ENCODE data around the gene PDGFC. TPM values are rescaled to one million over a fixed set of nuclear protein-coding genes. Genes with fewer than 3 reads are reported as not detected.

The PDGFC gene
- total and polyA plus RNA-seq, 2 of the 13 experiments (the other 11 are each of a cell fraction or from before 2014, with no cell fraction given), result 4.6 to 9.1 TPM

DNA sequence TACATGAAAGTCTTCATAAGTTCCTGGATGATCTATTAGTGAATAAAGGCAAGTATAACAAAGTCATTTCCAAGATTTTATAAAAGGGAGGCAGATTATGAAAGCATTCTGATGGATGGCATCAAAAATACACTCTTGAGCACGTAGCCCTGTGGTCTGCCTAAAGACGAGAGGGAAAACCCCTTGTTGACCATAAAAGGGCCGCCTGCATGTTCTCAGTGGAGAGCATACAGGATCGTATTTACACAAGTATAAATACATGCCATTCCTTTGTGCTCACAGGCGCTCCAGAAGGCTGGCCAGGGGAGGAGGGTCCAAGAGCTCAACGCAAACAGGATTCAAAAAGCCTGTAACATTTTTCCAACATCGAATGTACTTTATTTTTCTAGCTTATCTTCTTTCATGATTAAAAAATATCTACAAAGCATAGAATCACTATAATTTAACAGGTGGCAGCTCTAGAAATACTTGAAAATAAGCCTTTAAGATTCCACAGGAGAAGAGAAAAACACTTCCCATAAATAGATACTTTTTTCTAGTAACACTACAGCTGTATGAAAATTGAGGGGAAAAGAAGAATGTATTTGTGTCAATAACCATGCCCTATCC lies 29.6 kb downstream of the PDGFC start (continued):
- TF ChIP-seq, protein P1, sequence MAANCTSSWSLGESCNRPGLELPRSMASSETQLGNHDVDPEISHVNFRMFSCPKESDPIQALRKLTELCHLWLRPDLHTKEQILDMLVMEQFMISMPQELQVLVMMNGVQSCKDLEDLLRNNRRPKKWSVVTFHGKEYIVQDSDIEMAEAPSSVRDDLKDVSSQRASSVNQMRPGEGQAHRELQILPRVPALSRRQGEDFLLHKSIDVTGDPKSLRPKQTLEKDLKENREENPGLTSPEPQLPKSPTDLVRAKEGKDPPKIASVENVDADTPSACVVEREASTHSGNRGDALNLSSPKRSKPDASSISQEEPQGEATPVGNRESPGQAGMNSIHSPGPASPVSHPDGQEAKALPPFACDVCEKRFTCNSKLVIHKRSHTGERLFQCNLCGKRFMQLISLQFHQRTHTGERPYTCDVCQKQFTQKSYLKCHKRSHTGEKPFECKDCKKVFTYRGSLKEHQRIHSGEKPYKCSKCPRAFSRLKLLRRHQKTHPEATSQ (CRISPR knock-in tag; IDR thresholded peaks at IDR 0.05; ENCODE audit: borderline replicate concordance), result no peak
- TF ChIP-seq, protein P2, sequence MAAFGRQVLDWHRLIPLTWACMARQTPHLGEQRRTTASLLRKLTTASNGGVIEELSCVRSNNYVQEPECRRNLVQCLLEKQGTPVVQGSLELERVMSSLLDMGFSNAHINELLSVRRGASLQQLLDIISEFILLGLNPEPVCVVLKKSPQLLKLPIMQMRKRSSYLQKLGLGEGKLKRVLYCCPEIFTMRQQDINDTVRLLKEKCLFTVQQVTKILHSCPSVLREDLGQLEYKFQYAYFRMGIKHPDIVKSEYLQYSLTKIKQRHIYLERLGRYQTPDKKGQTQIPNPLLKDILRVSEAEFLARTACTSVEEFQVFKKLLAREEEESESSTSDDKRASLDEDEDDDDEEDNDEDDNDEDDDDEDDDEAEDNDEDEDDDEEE (CRISPR knock-in tag; IDR thresholded peaks at IDR 0.05), result no peak
- TF ChIP-seq ZNF331 (CRISPR knock-in tag; IDR thresholded peaks at IDR 0.05) (0 out of 2 replicates have a peak, but pooled peaks have one; percentile 35), ZNF776 (CRISPR knock-in tag; IDR thresholded peaks at IDR 0.05) (no peak), GATAD2A (CRISPR knock-in tag; IDR thresholded peaks at IDR 0.05) (peak; percentile 78), ZBTB7A (CRISPR knock-in tag; IDR thresholded peaks at IDR 0.05) (no peak), NONO (IDR thresholded peaks at IDR 0.05) (no peak), NONO (CRISPR knock-in tag; conservative IDR thresholded peaks at IDR 0.05) (no peak), PLRG1 (conservative IDR thresholded peaks at IDR 0.05) (no peak), DPF2 (CRISPR knock-in tag; IDR thresholded peaks at IDR 0.05; ENCODE audit: borderline replicate concordance, low read depth) (peak; percentile 76), AGO1 (IDR thresholded peaks at IDR 0.05; ENCODE audit: low read depth, low read length, poor library complexity, severe bottlenecking) (no peak), RNF2 (conservative IDR thresholded peaks at IDR 0.05; ENCODE audit: low read depth) (no peak), HNF4A (CRISPR knock-in tag; IDR thresholded peaks at IDR 0.05) (peak; percentile 54), ZNF510 (CRISPR knock-in tag; IDR thresholded peaks at IDR 0.05; ENCODE audit: low read depth) (no peak)
- TF ChIP-seq, protein P3, sequence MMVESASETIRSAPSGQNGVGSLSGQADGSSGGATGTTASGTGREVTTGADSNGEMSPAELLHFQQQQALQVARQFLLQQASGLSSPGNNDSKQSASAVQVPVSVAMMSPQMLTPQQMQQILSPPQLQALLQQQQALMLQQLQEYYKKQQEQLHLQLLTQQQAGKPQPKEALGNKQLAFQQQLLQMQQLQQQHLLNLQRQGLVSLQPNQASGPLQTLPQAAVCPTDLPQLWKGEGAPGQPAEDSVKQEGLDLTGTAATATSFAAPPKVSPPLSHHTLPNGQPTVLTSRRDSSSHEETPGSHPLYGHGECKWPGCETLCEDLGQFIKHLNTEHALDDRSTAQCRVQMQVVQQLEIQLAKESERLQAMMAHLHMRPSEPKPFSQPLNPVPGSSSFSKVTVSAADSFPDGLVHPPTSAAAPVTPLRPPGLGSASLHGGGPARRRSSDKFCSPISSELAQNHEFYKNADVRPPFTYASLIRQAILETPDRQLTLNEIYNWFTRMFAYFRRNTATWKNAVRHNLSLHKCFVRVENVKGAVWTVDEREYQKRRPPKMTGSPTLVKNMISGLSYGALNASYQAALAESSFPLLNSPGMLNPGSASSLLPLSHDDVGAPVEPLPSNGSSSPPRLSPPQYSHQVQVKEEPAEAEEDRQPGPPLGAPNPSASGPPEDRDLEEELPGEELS (CRISPR knock-in tag; IDR thresholded peaks at IDR 0.05), result peak; percentile 86
- TF ChIP-seq, protein P4, sequence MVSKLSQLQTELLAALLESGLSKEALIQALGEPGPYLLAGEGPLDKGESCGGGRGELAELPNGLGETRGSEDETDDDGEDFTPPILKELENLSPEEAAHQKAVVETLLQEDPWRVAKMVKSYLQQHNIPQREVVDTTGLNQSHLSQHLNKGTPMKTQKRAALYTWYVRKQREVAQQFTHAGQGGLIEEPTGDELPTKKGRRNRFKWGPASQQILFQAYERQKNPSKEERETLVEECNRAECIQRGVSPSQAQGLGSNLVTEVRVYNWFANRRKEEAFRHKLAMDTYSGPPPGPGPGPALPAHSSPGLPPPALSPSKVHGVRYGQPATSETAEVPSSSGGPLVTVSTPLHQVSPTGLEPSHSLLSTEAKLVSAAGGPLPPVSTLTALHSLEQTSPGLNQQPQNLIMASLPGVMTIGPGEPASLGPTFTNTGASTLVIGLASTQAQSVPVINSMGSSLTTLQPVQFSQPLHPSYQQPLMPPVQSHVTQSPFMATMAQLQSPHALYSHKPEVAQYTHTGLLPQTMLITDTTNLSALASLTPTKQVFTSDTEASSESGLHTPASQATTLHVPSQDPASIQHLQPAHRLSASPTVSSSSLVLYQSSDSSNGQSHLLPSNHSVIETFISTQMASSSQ (IDR thresholded peaks at IDR 0.05; ENCODE audit: low read depth), result no peak
- TF ChIP-seq, protein P4 (CRISPR knock-in tag; IDR thresholded peaks at IDR 0.05; ENCODE audit: borderline replicate concordance), result peak; percentile 27; the same call in 1 of the 2 replicates
- TF ChIP-seq, protein P5, sequence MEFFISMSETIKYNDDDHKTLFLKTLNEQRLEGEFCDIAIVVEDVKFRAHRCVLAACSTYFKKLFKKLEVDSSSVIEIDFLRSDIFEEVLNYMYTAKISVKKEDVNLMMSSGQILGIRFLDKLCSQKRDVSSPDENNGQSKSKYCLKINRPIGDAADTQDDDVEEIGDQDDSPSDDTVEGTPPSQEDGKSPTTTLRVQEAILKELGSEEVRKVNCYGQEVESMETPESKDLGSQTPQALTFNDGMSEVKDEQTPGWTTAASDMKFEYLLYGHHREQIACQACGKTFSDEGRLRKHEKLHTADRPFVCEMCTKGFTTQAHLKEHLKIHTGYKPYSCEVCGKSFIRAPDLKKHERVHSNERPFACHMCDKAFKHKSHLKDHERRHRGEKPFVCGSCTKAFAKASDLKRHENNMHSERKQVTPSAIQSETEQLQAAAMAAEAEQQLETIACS (CRISPR knock-in tag; IDR thresholded peaks at IDR 0.05), result no peak
- TF ChIP-seq, protein P6, sequence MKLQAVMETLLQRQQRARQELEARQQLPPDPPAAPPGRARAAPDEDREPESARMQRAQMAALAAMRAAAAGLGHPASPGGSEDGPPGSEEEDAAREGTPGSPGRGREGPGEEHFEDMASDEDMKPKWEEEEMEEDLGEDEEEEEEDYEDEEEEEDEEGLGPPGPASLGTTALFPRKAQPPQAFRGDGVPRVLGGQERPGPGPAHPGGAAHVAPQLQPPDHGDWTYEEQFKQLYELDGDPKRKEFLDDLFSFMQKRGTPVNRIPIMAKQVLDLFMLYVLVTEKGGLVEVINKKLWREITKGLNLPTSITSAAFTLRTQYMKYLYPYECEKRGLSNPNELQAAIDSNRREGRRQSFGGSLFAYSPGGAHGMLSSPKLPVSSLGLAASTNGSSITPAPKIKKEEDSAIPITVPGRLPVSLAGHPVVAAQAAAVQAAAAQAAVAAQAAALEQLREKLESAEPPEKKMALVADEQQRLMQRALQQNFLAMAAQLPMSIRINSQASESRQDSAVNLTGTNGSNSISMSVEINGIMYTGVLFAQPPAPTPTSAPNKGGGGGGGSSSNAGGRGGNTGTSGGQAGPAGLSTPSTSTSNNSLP (IDR thresholded peaks at IDR 0.05; ENCODE audit: low read depth, low read length), result peak; percentile 58; the same call in 1 of the 2 replicates

All from HepG2 (cell line).